ENCODE measurements around the gene FZD1. TPM values are rescaled to one million over a fixed set of nuclear protein-coding genes. Genes with fewer than 3 reads are reported as not detected.

FZD1 gene
- total and polyA plus RNA-seq, 10 of the 15 experiments (the other 5 are each of a cell fraction or from before 2014, with no cell fraction given): 0.07 to 0.56 (median 0.18) TPM

GRCh38 chr7:91242097-91242844, 22.0 kb upstream of the FZD1 start:
- H3K4me2 ChIP-seq (ENCODE audit: control insufficient read depth, insufficient read depth): no peak overlapping the region
- H3K79me2 ChIP-seq (ENCODE audit: control insufficient read depth, insufficient read depth, low read length): no peaks in the 10 kb centered on the region
- BruUV-seq (replicated peaks): no TSS peak
- ATAC-seq (no peak), DNase-seq (ENCODE audit: low read depth, low spot score) (no peak), FAIRE-seq (no peak)
- H3K9ac ChIP-seq (ENCODE audit: control insufficient read depth, insufficient read depth, low read length): no peak overlapping the region
- WGBS (ENCODE audit: insufficient coverage, insufficient replicate concordance, low lambda C conversion rate, missing lambda C conversion rate): 25% methylated on average over 8 of the region's 8 CpGs
- H3K27ac ChIP-seq (ENCODE audit: control insufficient read depth, insufficient read depth): no peak overlapping the region
- no peaks in the 10 kb centered on the region for H3K9me3 ChIP-seq (replicated peaks; ENCODE audit: control insufficient read depth, insufficient read depth, low read length)
- RAD21 ChIA-PET (ENCODE audit: unreplicated experiment): no interaction called here
- H2AFZ ChIP-seq (ENCODE audit: control insufficient read depth, low read depth, low read length): no peak overlapping the region
- TF ChIP-seq NFYB (IDR thresholded peaks at IDR 0.05; ENCODE audit: insufficient read depth, low read depth, low read length): no peak
- no peak for TF ChIP-seq JUND (IDR thresholded peaks at IDR 0.05; ENCODE audit: low read depth, low read length)
- no peak for TF ChIP-seq USF2 (IDR thresholded peaks at IDR 0.05; ENCODE audit: borderline replicate concordance, low read depth, low read length)
- no peaks in the 10 kb centered on the region for H3K36me3 ChIP-seq (ENCODE audit: control insufficient read depth in 2 of 2, insufficient read depth in 2 of 2, low read length in 1 of 2)
- H3K4me3 ChIP-seq: no peak overlapping the region
- H3K4me1 ChIP-seq (ENCODE audit: control insufficient read depth, insufficient read depth, low read length): no peaks in the 10 kb centered on the region
- CTCF ChIA-PET: interaction anchor here (1.0 kb wide), 1 partner anchor 14 kb away, joined by 3 read pairs; no protein-coding TSS in a partner anchor
- SMC1A ChIA-PET (ENCODE audit: uncharacterized antibody, unreplicated experiment): no interaction called here
- POLR2A ChIA-PET: no interaction called here
- H4K20me1 ChIP-seq (ENCODE audit: control insufficient read depth, insufficient read depth): no peaks in the 10 kb centered on the region
- intact Hi-C loops (cut with micrococcal nuclease; ENCODE audit: unreplicated experiment): no loop called here
- in situ Hi-C loops (cut with MboI): no loop called here
- H3K27me3 ChIP-seq (replicated peaks in 1 of 2; ENCODE audit: control insufficient read depth in 2 of 2, insufficient read depth in 2 of 2, low read length in 1 of 2): no peaks in the 10 kb centered on the region

GRCh38 chr7:91243591-91244301, 20.5 kb upstream of the FZD1 start:
- no peak overlapping the region for H2AFZ ChIP-seq (ENCODE audit: control insufficient read depth, low read depth, low read length)
- CTCF ChIA-PET: interaction anchor here (0.6 kb wide), 1 partner anchor 400 kb away, joined by 4 read pairs; no protein-coding TSS in a partner anchor
- no peaks in the 10 kb centered on the region for H3K27me3 ChIP-seq (replicated peaks in 1 of 2; ENCODE audit: control insufficient read depth in 2 of 2, insufficient read depth in 2 of 2, low read length in 1 of 2)
- no peak for FAIRE-seq
- H3K79me2 ChIP-seq (ENCODE audit: control insufficient read depth, insufficient read depth, low read length): no peaks in the 10 kb centered on the region
- no peak for ATAC-seq
- no peaks in the 10 kb centered on the region for H3K9me3 ChIP-seq (replicated peaks; ENCODE audit: control insufficient read depth, insufficient read depth, low read length)
- no peak overlapping the region for H3K4me3 ChIP-seq
- no peak overlapping the region for H3K9ac ChIP-seq (ENCODE audit: control insufficient read depth, insufficient read depth, low read length)
- SMC1A ChIA-PET (ENCODE audit: uncharacterized antibody, unreplicated experiment): interaction anchor here (0.6 to 0.7 kb wide), 2 partner anchors 119 to 532 kb away, joined by 4 to 5 read pairs; no protein-coding TSS in a partner anchor
- no peaks in the 10 kb centered on the region for H3K36me3 ChIP-seq (ENCODE audit: control insufficient read depth in 2 of 2, insufficient read depth in 2 of 2, low read length in 1 of 2)
- no peaks in the 10 kb centered on the region for H3K4me1 ChIP-seq (ENCODE audit: control insufficient read depth, insufficient read depth, low read length)
- POLR2A ChIA-PET: no interaction called here
- no peak for DNase-seq (ENCODE audit: low read depth, low spot score)
- BruUV-seq (replicated peaks): no TSS peak
- H4K20me1 ChIP-seq (ENCODE audit: control insufficient read depth, insufficient read depth): no peaks in the 10 kb centered on the region
- in situ Hi-C loops (cut with MboI) (no loop called here), intact Hi-C loops (cut with micrococcal nuclease; ENCODE audit: unreplicated experiment) (no loop called here)
- RAD21 ChIA-PET (ENCODE audit: unreplicated experiment): no interaction called here
- WGBS (ENCODE audit: insufficient coverage, insufficient replicate concordance, low lambda C conversion rate, missing lambda C conversion rate): 64% methylated on average over 6 of the region's 6 CpGs
- H3K4me2 ChIP-seq (ENCODE audit: control insufficient read depth, insufficient read depth): no peak overlapping the region
- H3K27ac ChIP-seq (ENCODE audit: control insufficient read depth, insufficient read depth): no peak overlapping the region
- no peak for TF ChIP-seq RUNX3 (IDR thresholded peaks at IDR 0.05; ENCODE audit: low read length)
- TF ChIP-seq STAT1 (conservative IDR thresholded peaks at IDR 0.05): no peak
- TF ChIP-seq BMI1 (IDR thresholded peaks at IDR 0.05; ENCODE audit: borderline replicate concordance): no peak
- TF ChIP-seq MYB (IDR thresholded peaks at IDR 0.05; ENCODE audit: borderline replicate concordance, low read depth, low read length): no peak
- no peak for TF ChIP-seq SUZ12 (IDR thresholded peaks at IDR 0.05; ENCODE audit: unreplicated experiment)
- TF ChIP-seq HDAC6 (IDR thresholded peaks at IDR 0.05; ENCODE audit: unreplicated experiment): no peak
- no peak for TF ChIP-seq BRCA1 (IDR thresholded peaks at IDR 0.05; ENCODE audit: low read depth, low read length)
- no peak for TF ChIP-seq ZZZ3 (IDR thresholded peaks at IDR 0.05; ENCODE audit: control insufficient read depth, insufficient read length, low read depth)
- TF ChIP-seq ZNF207 (IDR thresholded peaks at IDR 0.05; ENCODE audit: borderline replicate concordance): no peak
- TF ChIP-seq FOXM1 (IDR thresholded peaks at IDR 0.05; ENCODE audit: low read depth, low read length): no peak
- no peak for TF ChIP-seq SUPT20H (IDR thresholded peaks at IDR 0.05; ENCODE audit: borderline replicate concordance, control insufficient read depth, low read depth, low read length)
- no peak for TF ChIP-seq ATF3 (IDR thresholded peaks at IDR 0.05; ENCODE audit: borderline replicate concordance, extremely low read depth, low read depth, low read length)
- no peak for TF ChIP-seq NFYB (IDR thresholded peaks at IDR 0.05; ENCODE audit: insufficient read depth, low read depth, low read length)
